GM12878 (cell line): ENCODE results near the gene HMGN5. TPM values are rescaled to one million over a fixed set of nuclear protein-coding genes. Genes with fewer than 3 reads are reported as not detected.
A peak's percentile ranks its signal among the peaks of the same experiment; 100 is the strongest.

Source experiments
- ATAC-seq: fragments of 200-7000 bp; cut with Tn5 transposase; 3 replicates; pipeline ENCODE4 v1.9.1; 2020; ENCODE audit warnings: mild to moderate bottlenecking, moderate library complexity
- BruUV-seq: library from RNA; stranded (reverse); fragments of 400-500 nt; replicated peaks from 2 replicates; lab custom pipeline; 2021; lab: Mats Ljungman, UMichigan
- CTCF ChIA-PET: fragments of 300-600 bp; sonication (Branson Sonifier 250); formaldehyde crosslinking; extraction: SDS; loops from one replicate; lab custom pipeline; 2021; ENCODE audit warnings: inconsistent platforms; lab: Yijun Ruan, JAX
- POLR2A ChIA-PET: fragments of 350-600 bp; formaldehyde crosslinking; extraction: SDS; loops from one replicate; lab custom pipeline; 2021; ENCODE audit warnings: inconsistent platforms; lab: Charles Lee
- RAD21 ChIA-PET: fragments of 300-600 bp; sonication (Branson Sonifier 250); formaldehyde crosslinking; loops from one replicate; lab custom pipeline; 2023; ENCODE audit warnings: antibody characterized with exemption; ENCODE audit not compliant: unreplicated experiment; lab: Charles Lee
- SMC1A ChIA-PET: fragments of 300-600 bp; sonication (Branson Sonifier 250); formaldehyde crosslinking; loops from one replicate; lab custom pipeline; 2023; ENCODE audit not compliant: unreplicated experiment, uncharacterized antibody; lab: Charles Lee
- DNase-seq: peaks from one replicate; pipeline ENCODE4 v3.0.0-alpha.2; 2011; ENCODE audit warnings: low read depth, low spot score
- FAIRE-seq: peaks from 3 replicates; lab custom pipeline; 2011; peaks lifted over from hg19 to GRCh38; lab: Jason Lieb, UNC
- H2AFZ ChIP-seq: 2 replicates; pipeline ENCODE4 v1.6.0; 2011; ENCODE audit warnings: low read depth, low read length, control low read depth; ENCODE audit not compliant: control insufficient read depth
- H3K27ac ChIP-seq: 2 replicates; pipeline ENCODE4 v1.5.1; 2011; ENCODE audit warnings: control low read depth; ENCODE audit not compliant: control insufficient read depth, insufficient read depth
- H3K27me3 ChIP-seq, 2 experiments: replicated peaks in 1 of 2; 2 replicates each; pipeline versions ENCODE4 v1.6.0 to v1.6.1; 2011; ENCODE audit warnings: low read length in 1 of 2; ENCODE audit not compliant: control insufficient read depth in 2 of 2, insufficient read depth in 2 of 2
- H3K36me3 ChIP-seq, 2 experiments: 2 replicates each; pipeline ENCODE4 v1.5.1; 2011; ENCODE audit warnings: low read length in 1 of 2; ENCODE audit not compliant: control insufficient read depth in 2 of 2, insufficient read depth in 2 of 2
- H3K4me1 ChIP-seq: 2 replicates; pipeline ENCODE4 v1.6.1; 2011; ENCODE audit warnings: mild to moderate bottlenecking, low read length, moderate library complexity, mixed read lengths; ENCODE audit not compliant: control insufficient read depth, insufficient read depth
- H3K4me2 ChIP-seq: 2 replicates; pipeline ENCODE4 v1.6.0; 2011; ENCODE audit warnings: control low read depth; ENCODE audit not compliant: control insufficient read depth, insufficient read depth
- H3K4me3 ChIP-seq: fragments of 200-600 bp; sonication (generic); 2 replicates; pipeline ENCODE4 v1.5.1; 2016
- H3K79me2 ChIP-seq: 2 replicates; pipeline ENCODE4 v1.6.0; 2011; ENCODE audit warnings: low read length; ENCODE audit not compliant: control insufficient read depth, insufficient read depth
- H3K9ac ChIP-seq: 2 replicates; pipeline ENCODE4 v1.8.0; 2011; ENCODE audit warnings: low read length, control low read depth, mixed read lengths; ENCODE audit not compliant: control insufficient read depth, insufficient read depth
- H3K9me3 ChIP-seq: replicated peaks from 3 replicates; pipeline ENCODE4 v1.5.1; 2011; ENCODE audit warnings: mild to moderate bottlenecking, low read length; ENCODE audit not compliant: control insufficient read depth, insufficient read depth
- H4K20me1 ChIP-seq: 2 replicates; pipeline ENCODE4 v1.6.0; 2011; ENCODE audit not compliant: control insufficient read depth, insufficient read depth
- BACH1 ChIP-seq: fragments of 450-650 bp; IDR thresholded peaks from 2 replicates; pipeline ENCODE4 v1.6.1; 2017; ENCODE audit warnings: mild to moderate bottlenecking, borderline replicate concordance
- EZH2 ChIP-seq: IDR thresholded peaks from 2 replicates; pipeline ENCODE4 v1.6.1; 2012; ENCODE audit warnings: low read depth, mild to moderate bottlenecking, control low read depth, inconsistent platforms, low read length, borderline replicate concordance; ENCODE audit not compliant: control insufficient read depth
- HDAC6 ChIP-seq: fragments of 200-600 bp; sonication (generic); IDR thresholded peaks from one replicate; pipeline ENCODE4 v1.8.0; 2017; ENCODE audit warnings: antibody characterized with exemption; ENCODE audit not compliant: unreplicated experiment
- RUNX3 ChIP-seq: IDR thresholded peaks from 2 replicates; pipeline ENCODE4 v1.6.1; 2012; ENCODE audit warnings: low read length, inconsistent platforms
- SMARCA5 ChIP-seq: fragments of 450-650 bp; IDR thresholded peaks from 2 replicates; pipeline ENCODE4 v1.6.1; 2017; ENCODE audit warnings: mild to moderate bottlenecking
- TCF7 ChIP-seq: IDR thresholded peaks from 2 replicates; pipeline ENCODE4 v1.6.1; 2014; ENCODE audit warnings: antibody characterized with exemption, borderline replicate concordance
- ZNF217 ChIP-seq: fragments of 450-650 bp; IDR thresholded peaks from 2 replicates; pipeline ENCODE4 v1.6.1; 2017; ENCODE audit warnings: antibody characterized with exemption, mild to moderate bottlenecking
- WGBS: methylation state at CpG from one replicate; pipeline ENCODE4 v1.1.6; 2016; ENCODE audit warnings: low lambda C conversion rate; ENCODE audit not compliant: insufficient replicate concordance, insufficient coverage; ENCODE audit errors: missing lambda C conversion rate; 5-methylcytosine and 5-hydroxymethylcytosine counted together
- in situ Hi-C: fragments of 300-500 bp; cut with MboI; formaldehyde crosslinking; loops from 9 replicates; pipeline ENCODE4 v1.14.3; 2018; ENCODE audit warnings: mixed read lengths
- intact Hi-C: fragments of 100-400 bp; cut with micrococcal nuclease; formaldehyde crosslinking; loops from one replicate; pipeline ENCODE4 v1.14.2; 2022; ENCODE audit not compliant: unreplicated experiment
- polyA plus RNA-seq, 11 experiments: library from polyadenylated mRNA; depleted of rRNA in 4 of 11; unstranded in 6 of 11; stranded (reverse) in 5 of 11; fragments of >200 nt; fragmentation: Nextera tagmentation in 4 of 11; fragmentation: Illumina TruSeq in 1 of 11; extraction: Ambion mirVana in 4 of 11; extraction: Trizol in 1 of 11; gene quantifications; 1 replicate in 1 of 11; 2 replicates in 10 of 11; pipeline versions ENCODE4 v1.2.1 to v1.2.3, GENCODE V29; 2011 to 2016; ENCODE audit warnings: inconsistent platforms in 2 of 11, missing spikeins in 2 of 11, low read depth in 1 of 11
- total RNA-seq, 4 experiments: library from RNA; depleted of rRNA in 3 of 4; stranded (reverse); fragments of >200 nt in 3 of 4; fragmentation: Illumina TruSeq in 1 of 4; extraction: Trizol in 1 of 4; gene quantifications; 2 replicates each; pipeline versions ENCODE4 v1.2.1 to v1.2.3, GENCODE V29; 2013 to 2021
- TF ChIP-seq, protein P1 (sequence below): fragments of 450-650 bp; formaldehyde crosslinking; IDR thresholded peaks from 2 replicates; pipeline ENCODE4 v1.4.0; 2022; ENCODE audit warnings: mild to moderate bottlenecking, moderate library complexity

HMGN5 gene
- total and polyA plus RNA-seq, 10 of the 15 experiments (the other 5 are each of a cell fraction or from before 2014, with no cell fraction given), result 3.5 to 93.6 (median 29.7) TPM

DNA sequence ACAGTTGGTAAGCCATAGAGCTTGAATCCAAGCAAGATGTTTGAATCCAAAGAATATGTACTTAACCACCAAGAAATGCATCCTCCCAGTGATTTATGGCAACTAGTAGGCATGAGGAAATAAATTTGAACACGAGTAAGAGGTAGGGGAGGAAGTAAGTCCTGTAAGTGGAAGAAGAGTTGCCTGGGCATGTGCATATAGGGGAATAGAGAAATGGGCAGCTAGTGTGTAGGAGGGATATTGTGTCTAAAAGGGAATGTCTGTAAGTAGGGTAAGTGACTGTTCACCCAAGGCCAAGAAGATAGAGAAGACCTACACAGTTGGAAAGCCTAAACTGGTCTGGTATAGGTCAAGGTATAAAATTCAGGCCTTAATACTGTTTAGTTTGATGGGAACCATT lies 4.8 kb upstream of the HMGN5 start:
- 5% methylated on average over 1 of the region's 1 CpG for whole genome bisulfite sequencing
- SMC1A ChIA-PET, result interaction anchor here (1.3 kb wide), 1 partner anchor 171 kb away, joined by 3 read pairs; no protein-coding TSS in a partner anchor
- CTCF ChIA-PET, result interaction anchor here (1.5 to 4.0 kb wide), 2 partner anchors 11 to 171 kb away, joined by 4 to 27 read pairs; no protein-coding TSS in a partner anchor

More for the DNA sequence above, 4.8 kb upstream of the HMGN5 start:
- FAIRE-seq, result no peak
- Histone ChIP-seq H3K27me3 (no peaks in the 10 kb centered on the region), H3K79me2 (peaks cover 50% of the 10 kb centered on the region), H3K4me2 (no peak overlapping the region), H4K20me1 (no peaks in the 10 kb centered on the region), H3K9me3 (no peaks in the 10 kb centered on the region; the same call in 2 of the 3 replicates), H2AFZ (no peak overlapping the region), H3K4me3 (no peak overlapping the region), H3K9ac (no peak overlapping the region), H3K27ac (no peak overlapping the region), H3K36me3 (no peaks in the 10 kb centered on the region), H3K4me1 (no peaks in the 10 kb centered on the region)
- no TSS peak for BruUV-seq
- ATAC-seq, result peak; percentile 26
- in situ Hi-C loops, result no loop called here
- TF ChIP-seq HDAC6, result no peak
- TF ChIP-seq SMARCA5, result no peak
- TF ChIP-seq BACH1, result no peak
- TF ChIP-seq, protein P1, sequence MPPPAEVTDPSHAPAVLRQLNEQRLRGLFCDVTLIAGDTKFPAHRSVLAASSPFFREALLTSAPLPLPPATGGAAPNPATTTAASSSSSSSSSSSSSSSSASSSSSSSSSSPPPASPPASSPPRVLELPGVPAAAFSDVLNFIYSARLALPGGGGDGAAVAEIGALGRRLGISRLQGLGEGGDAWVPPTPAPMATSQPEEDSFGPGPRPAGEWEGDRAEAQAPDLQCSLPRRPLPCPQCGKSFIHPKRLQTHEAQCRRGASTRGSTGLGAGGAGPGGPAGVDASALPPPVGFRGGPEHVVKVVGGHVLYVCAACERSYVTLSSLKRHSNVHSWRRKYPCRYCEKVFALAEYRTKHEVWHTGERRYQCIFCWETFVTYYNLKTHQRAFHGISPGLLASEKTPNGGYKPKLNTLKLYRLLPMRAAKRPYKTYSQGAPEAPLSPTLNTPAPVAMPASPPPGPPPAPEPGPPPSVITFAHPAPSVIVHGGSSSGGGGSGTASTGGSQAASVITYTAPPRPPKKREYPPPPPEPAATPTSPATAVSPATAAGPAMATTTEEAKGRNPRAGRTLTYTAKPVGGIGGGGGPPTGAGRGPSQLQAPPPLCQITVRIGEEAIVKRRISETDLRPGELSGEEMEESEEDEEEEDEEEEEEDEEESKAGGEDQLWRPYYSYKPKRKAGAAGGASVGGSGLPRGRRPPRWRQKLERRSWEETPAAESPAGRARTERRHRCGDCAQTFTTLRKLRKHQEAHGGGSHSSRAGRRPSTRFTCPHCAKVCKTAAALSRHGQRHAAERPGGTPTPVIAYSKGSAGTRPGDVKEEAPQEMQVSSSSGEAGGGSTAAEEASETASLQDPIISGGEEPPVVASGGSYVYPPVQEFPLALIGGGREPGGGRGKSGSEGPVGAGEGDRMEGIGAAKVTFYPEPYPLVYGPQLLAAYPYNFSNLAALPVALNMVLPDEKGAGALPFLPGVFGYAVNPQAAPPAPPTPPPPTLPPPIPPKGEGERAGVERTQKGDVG (CRISPR knock-in tag), result no peak
- TF ChIP-seq EZH2, result no peak
- TF ChIP-seq TCF7, result no peak
- TF ChIP-seq RUNX3, result no peak
- TF ChIP-seq ZNF217, result no peak
- ChIA-PET RAD21 (no interaction called here), POLR2A (no interaction called here)
- intact Hi-C loops, result no loop called here
- no peak for DNase-seq
